GM12878 (cell line): ENCODE measurements around the gene PPP2R1A. TPM values are rescaled to one million over a fixed set of nuclear protein-coding genes. Genes with fewer than 3 reads are reported as not detected.

Source experiments
- ATAC-seq: fragments of 200-7000 bp; cut with Tn5 transposase; 3 replicates; pipeline ENCODE4 v1.9.1; 2020; ENCODE audit warnings: mild to moderate bottlenecking, moderate library complexity
- BruUV-seq: library from RNA; stranded (reverse); fragments of 400-500 nt; replicated peaks from 2 replicates; lab custom pipeline; 2021; lab: Mats Ljungman, UMichigan
- CTCF ChIA-PET: fragments of 300-600 bp; sonication (Branson Sonifier 250); formaldehyde crosslinking; extraction: SDS; loops from one replicate; lab custom pipeline; 2021; ENCODE audit warnings: inconsistent platforms; lab: Yijun Ruan, JAX
- POLR2A ChIA-PET: fragments of 350-600 bp; formaldehyde crosslinking; extraction: SDS; loops from one replicate; lab custom pipeline; 2021; ENCODE audit warnings: inconsistent platforms; lab: Charles Lee
- RAD21 ChIA-PET: fragments of 300-600 bp; sonication (Branson Sonifier 250); formaldehyde crosslinking; loops from one replicate; lab custom pipeline; 2023; ENCODE audit warnings: antibody characterized with exemption; ENCODE audit not compliant: unreplicated experiment; lab: Charles Lee
- SMC1A ChIA-PET: fragments of 300-600 bp; sonication (Branson Sonifier 250); formaldehyde crosslinking; loops from one replicate; lab custom pipeline; 2023; ENCODE audit not compliant: unreplicated experiment, uncharacterized antibody; lab: Charles Lee
- DNase-seq: peaks from one replicate; pipeline ENCODE4 v3.0.0-alpha.2; 2011; ENCODE audit warnings: low read depth, low spot score
- FAIRE-seq: peaks from 3 replicates; lab custom pipeline; 2011; peaks lifted over from hg19 to GRCh38; lab: Jason Lieb, UNC
- H2AFZ ChIP-seq: 2 replicates; pipeline ENCODE4 v1.6.0; 2011; ENCODE audit warnings: low read depth, low read length, control low read depth; ENCODE audit not compliant: control insufficient read depth
- H3K27ac ChIP-seq: 2 replicates; pipeline ENCODE4 v1.5.1; 2011; ENCODE audit warnings: control low read depth; ENCODE audit not compliant: control insufficient read depth, insufficient read depth
- H3K27me3 ChIP-seq, 2 experiments: replicated peaks in 1 of 2; 2 replicates each; pipeline versions ENCODE4 v1.6.0 to v1.6.1; 2011; ENCODE audit warnings: low read length in 1 of 2; ENCODE audit not compliant: control insufficient read depth in 2 of 2, insufficient read depth in 2 of 2
- H3K36me3 ChIP-seq, 2 experiments: 2 replicates each; pipeline ENCODE4 v1.5.1; 2011; ENCODE audit warnings: low read length in 1 of 2; ENCODE audit not compliant: control insufficient read depth in 2 of 2, insufficient read depth in 2 of 2
- H3K4me1 ChIP-seq: 2 replicates; pipeline ENCODE4 v1.6.1; 2011; ENCODE audit warnings: mild to moderate bottlenecking, low read length, moderate library complexity, mixed read lengths; ENCODE audit not compliant: control insufficient read depth, insufficient read depth
- H3K4me2 ChIP-seq: 2 replicates; pipeline ENCODE4 v1.6.0; 2011; ENCODE audit warnings: control low read depth; ENCODE audit not compliant: control insufficient read depth, insufficient read depth
- H3K4me3 ChIP-seq: fragments of 200-600 bp; sonication (generic); 2 replicates; pipeline ENCODE4 v1.5.1; 2016
- H3K79me2 ChIP-seq: 2 replicates; pipeline ENCODE4 v1.6.0; 2011; ENCODE audit warnings: low read length; ENCODE audit not compliant: control insufficient read depth, insufficient read depth
- H3K9ac ChIP-seq: 2 replicates; pipeline ENCODE4 v1.8.0; 2011; ENCODE audit warnings: low read length, control low read depth, mixed read lengths; ENCODE audit not compliant: control insufficient read depth, insufficient read depth
- H3K9me3 ChIP-seq: replicated peaks from 3 replicates; pipeline ENCODE4 v1.5.1; 2011; ENCODE audit warnings: mild to moderate bottlenecking, low read length; ENCODE audit not compliant: control insufficient read depth, insufficient read depth
- H4K20me1 ChIP-seq: 2 replicates; pipeline ENCODE4 v1.6.0; 2011; ENCODE audit not compliant: control insufficient read depth, insufficient read depth
- BCL3 ChIP-seq: IDR thresholded peaks from 2 replicates; pipeline ENCODE4 v1.6.1; 2011; ENCODE audit warnings: borderline replicate concordance, low read depth, mild to moderate bottlenecking, moderate library complexity, low read length; ENCODE audit not compliant: insufficient read depth, poor library complexity, severe bottlenecking
- CREM ChIP-seq: IDR thresholded peaks from 2 replicates; pipeline ENCODE4 v1.6.1; 2014; ENCODE audit warnings: antibody characterized with exemption, low read depth
- GABPA ChIP-seq: IDR thresholded peaks from 2 replicates; pipeline ENCODE4 v1.6.1; 2014; ENCODE audit warnings: antibody characterized with exemption, low read depth, mild to moderate bottlenecking, inconsistent platforms
- HCFC1 ChIP-seq: fragments of 150-350 bp; IDR thresholded peaks from 2 replicates; pipeline ENCODE4 v1.6.1; 2014; ENCODE audit warnings: low read length
- JUND ChIP-seq: IDR thresholded peaks from 2 replicates; pipeline ENCODE4 v1.6.1; 2012; ENCODE audit warnings: low read depth, mild to moderate bottlenecking, low read length, improper control_type of control experiment, moderate library complexity
- MXI1 ChIP-seq: fragments of 150-350 bp; IDR thresholded peaks from 2 replicates; pipeline ENCODE4 v1.6.1; 2011; ENCODE audit warnings: low read depth, mild to moderate bottlenecking, inconsistent platforms, low read length, improper control_type of control experiment
- NFYA ChIP-seq: IDR thresholded peaks from 2 replicates; pipeline ENCODE4 v1.6.1; 2011; ENCODE audit warnings: low read depth, mild to moderate bottlenecking, low read length, improper control_type of control experiment, borderline replicate concordance
- RAD21 ChIP-seq: IDR thresholded peaks from 2 replicates; pipeline ENCODE4 v1.6.1; 2011; ENCODE audit warnings: mild to moderate bottlenecking, low read depth, low read length, moderate library complexity; ENCODE audit not compliant: insufficient read depth
- SMARCA5 ChIP-seq: fragments of 450-650 bp; IDR thresholded peaks from 2 replicates; pipeline ENCODE4 v1.6.1; 2017; ENCODE audit warnings: mild to moderate bottlenecking
- SMC3 ChIP-seq: IDR thresholded peaks from 2 replicates; pipeline ENCODE4 v1.6.1; 2011; ENCODE audit warnings: low read length, improper control_type of control experiment, borderline replicate concordance
- SRF ChIP-seq, 2 experiments: IDR thresholded peaks; 2 replicates each; pipeline ENCODE4 v1.6.1; 2011; ENCODE audit warnings: low read depth in 2 of 2, low read length in 2 of 2, mild to moderate bottlenecking in 1 of 2, moderate library complexity in 1 of 2
- SUZ12 ChIP-seq: fragments of 200-600 bp; sonication (generic); IDR thresholded peaks from one replicate; pipeline ENCODE4 v1.6.1; 2018; ENCODE audit warnings: antibody characterized with exemption, mild to moderate bottlenecking; ENCODE audit not compliant: unreplicated experiment
- WRNIP1 ChIP-seq: IDR thresholded peaks from 2 replicates; pipeline ENCODE4 v1.6.1; 2011; ENCODE audit warnings: low read depth, low read length, improper control_type of control experiment, borderline replicate concordance
- ZBTB40 ChIP-seq: fragments of 450-650 bp; IDR thresholded peaks from 2 replicates; pipeline ENCODE4 v1.6.1; 2016; ENCODE audit warnings: mild to moderate bottlenecking, moderate library complexity, borderline replicate concordance
- ZNF622 ChIP-seq: fragments of 450-650 bp; IDR thresholded peaks from 2 replicates; pipeline ENCODE4 v1.6.1; 2017; ENCODE audit warnings: mild to moderate bottlenecking, inconsistent platforms
- WGBS: methylation state at CpG from one replicate; pipeline ENCODE4 v1.1.6; 2016; ENCODE audit warnings: low lambda C conversion rate; ENCODE audit not compliant: insufficient replicate concordance, insufficient coverage; ENCODE audit errors: missing lambda C conversion rate; 5-methylcytosine and 5-hydroxymethylcytosine counted together
- in situ Hi-C: fragments of 300-500 bp; cut with MboI; formaldehyde crosslinking; loops from 9 replicates; pipeline ENCODE4 v1.14.3; 2018; ENCODE audit warnings: mixed read lengths
- intact Hi-C: fragments of 100-400 bp; cut with micrococcal nuclease; formaldehyde crosslinking; loops from one replicate; pipeline ENCODE4 v1.14.2; 2022; ENCODE audit not compliant: unreplicated experiment
- polyA plus RNA-seq, 11 experiments: library from polyadenylated mRNA; depleted of rRNA in 4 of 11; unstranded in 6 of 11; stranded (reverse) in 5 of 11; fragments of >200 nt; fragmentation: Nextera tagmentation in 4 of 11; fragmentation: Illumina TruSeq in 1 of 11; extraction: Ambion mirVana in 4 of 11; extraction: Trizol in 1 of 11; gene quantifications; 1 replicate in 1 of 11; 2 replicates in 10 of 11; pipeline versions ENCODE4 v1.2.1 to v1.2.3, GENCODE V29; 2011 to 2016; ENCODE audit warnings: inconsistent platforms in 2 of 11, missing spikeins in 2 of 11, low read depth in 1 of 11
- total RNA-seq, 4 experiments: library from RNA; depleted of rRNA in 3 of 4; stranded (reverse); fragments of >200 nt in 3 of 4; fragmentation: Illumina TruSeq in 1 of 4; extraction: Trizol in 1 of 4; gene quantifications; 2 replicates each; pipeline versions ENCODE4 v1.2.1 to v1.2.3, GENCODE V29; 2013 to 2021
- TF ChIP-seq, protein P1 (sequence below): fragments of 450-650 bp; IDR thresholded peaks from 2 replicates; pipeline ENCODE4 v1.6.1; 2017; ENCODE audit warnings: mild to moderate bottlenecking, low read depth, inconsistent platforms; ENCODE audit not compliant: poor library complexity, severe bottlenecking

Gene PPP2R1A
- total and polyA plus RNA-seq, 10 of the 15 experiments (the other 5 are each of a cell fraction or from before 2014, with no cell fraction given), result 16.0 to 359 (median 140) TPM

- DNase-seq (peak; percentile 19), FAIRE-seq (peak; percentile 90), ATAC-seq (peak; percentile 79)
- RAD21 ChIA-PET, result interaction anchor here (0.9 to 1.9 kb wide), 4 partner anchors 49 to 460 kb away, joined by 3 to 8 read pairs (median 6); partner anchors contain the start of genes PPP2R1A and ZNF616
- Histone ChIP-seq H3K4me1 (no peaks in the 10 kb centered on the region), H3K79me2 (no peaks in the 10 kb centered on the region), H3K9me3 (no peaks in the 10 kb centered on the region), H2AFZ (no peak overlapping the region), H3K4me2 (no peak overlapping the region), H4K20me1 (no peaks in the 10 kb centered on the region), H3K9ac (no peak overlapping the region), H3K27ac (no peak overlapping the region), H3K27me3 (no peaks in the 10 kb centered on the region), H3K4me3 (no peak overlapping the region), H3K36me3 (no peaks in the 10 kb centered on the region)
- in situ Hi-C loops, result no loop called here
- intact Hi-C loops, result loop anchor here (1.0 to 5.0 kb wide), 2 partner anchors 99 to 311 kb away; partner anchors contain the start of genes ZNF613 and ZNF616
- WGBS, result 18% methylated on average over 8 of the region's 8 CpGs
- SMC1A ChIA-PET, result interaction anchor here (0.6 to 2.0 kb wide), 9 partner anchors 31 to 577 kb away, joined by 3 to 21 read pairs (median 3); partner anchors contain the start of genes PPP2R1A and ZNF616
- POLR2A ChIA-PET, result no interaction called here
- no TSS peak for BruUV-seq
- CTCF ChIA-PET, result interaction anchor here (0.7 to 3.0 kb wide), 19 partner anchors 9 to 1095 kb away, joined by 3 to 52 read pairs (median 4); partner anchors contain the start of genes PPP2R1A, ZNF616 and ZNF836
- TF ChIP-seq CREM (no peak), HCFC1 (no peak), ZNF622 (no peak), WRNIP1 (no peak), MXI1 (no peak), JUND (no peak), GABPA (no peak), BCL3 (no peak), ZBTB40 (no peak), RAD21 (peak; percentile 86), SMC3 (peak; percentile 73), SRF (IDR thresholded peaks at IDR 0.05; ENCODE audit: low read depth in 2 of 2, low read length in 2 of 2) (no peak), SUZ12 (no peak), SMARCA5 (0 out of 2 replicates have a peak, but pooled peaks have one; percentile 25), NFYA (no peak)
- TF ChIP-seq, protein P1, sequence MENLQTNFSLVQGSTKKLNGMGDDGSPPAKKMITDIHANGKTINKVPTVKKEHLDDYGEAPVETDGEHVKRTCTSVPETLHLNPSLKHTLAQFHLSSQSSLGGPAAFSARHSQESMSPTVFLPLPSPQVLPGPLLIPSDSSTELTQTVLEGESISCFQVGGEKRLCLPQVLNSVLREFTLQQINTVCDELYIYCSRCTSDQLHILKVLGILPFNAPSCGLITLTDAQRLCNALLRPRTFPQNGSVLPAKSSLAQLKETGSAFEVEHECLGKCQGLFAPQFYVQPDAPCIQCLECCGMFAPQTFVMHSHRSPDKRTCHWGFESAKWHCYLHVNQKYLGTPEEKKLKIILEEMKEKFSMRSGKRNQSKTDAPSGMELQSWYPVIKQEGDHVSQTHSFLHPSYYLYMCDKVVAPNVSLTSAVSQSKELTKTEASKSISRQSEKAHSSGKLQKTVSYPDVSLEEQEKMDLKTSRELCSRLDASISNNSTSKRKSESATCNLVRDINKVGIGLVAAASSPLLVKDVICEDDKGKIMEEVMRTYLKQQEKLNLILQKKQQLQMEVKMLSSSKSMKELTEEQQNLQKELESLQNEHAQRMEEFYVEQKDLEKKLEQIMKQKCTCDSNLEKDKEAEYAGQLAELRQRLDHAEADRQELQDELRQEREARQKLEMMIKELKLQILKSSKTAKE, result no peak
Observed at GRCh38 chr19:52237771-52238400, 48.0 kb downstream of the PPP2R1A start.
